IPS-15b (cell line): ENCODE data around the gene ARF1.
"Not testable (repeated sequence)": the region's sequence is repeated elsewhere in the genome, so short reads cannot be mapped to it uniquely, and the experiment has no call there.

ENCODE experiments used
- H3K27me3 ChIP-seq: one replicate; pipeline ENCODE4 v1.6.1; 2013; ENCODE audit warnings: low read length; ENCODE audit not compliant: control insufficient read depth, insufficient read depth
- H3K36me3 ChIP-seq: one replicate; pipeline ENCODE4 v1.6.1; 2013; ENCODE audit warnings: low read length; ENCODE audit not compliant: control insufficient read depth, insufficient read depth
- H3K4me1 ChIP-seq: one replicate; pipeline ENCODE4 v1.6.1; 2013; ENCODE audit warnings: mild to moderate bottlenecking, low read length; ENCODE audit not compliant: control insufficient read depth, insufficient read depth
- H3K4me3 ChIP-seq: one replicate; pipeline ENCODE4 v1.5.1; 2013; ENCODE audit warnings: low read depth, low read length
- H3K9ac ChIP-seq: one replicate; pipeline ENCODE4 v1.6.1; 2013; ENCODE audit warnings: low read depth, mild to moderate bottlenecking, low read length
- H3K9me3 ChIP-seq: one replicate; pipeline ENCODE4 v1.6.1; 2013; ENCODE audit warnings: mild to moderate bottlenecking, low read length; ENCODE audit not compliant: control insufficient read depth, insufficient read depth

ARF1 gene

GRCh38 chr1:228110556-228110955, 28.0 kb downstream of the ARF1 start:
- Histone ChIP-seq H3K36me3 (peaks cover 6% of the 10 kb centered on the region), H3K9me3 (no peaks in the 10 kb centered on the region), H3K4me3 (no peak overlapping the region), H3K9ac (no peak overlapping the region), H3K27me3 (no peaks in the 10 kb centered on the region), H3K4me1 (no peaks in the 10 kb centered on the region)

GRCh38 chr1:228111315-228111714, 28.8 kb downstream of the ARF1 start:
- H3K36me3 ChIP-seq, H3K4me3 ChIP-seq, H3K27me3 ChIP-seq, H3K9ac ChIP-seq, H3K9me3 ChIP-seq, H3K4me1 ChIP-seq: not testable (repeated sequence)

GRCh38 chr1:228112167-228112566, 29.7 kb downstream of the ARF1 start:
- H3K27me3 ChIP-seq: no peaks in the 10 kb centered on the region
- no peak overlapping the region for H3K9ac ChIP-seq
- no peak overlapping the region for H3K4me3 ChIP-seq
- H3K36me3 ChIP-seq: peaks cover 3% of the 10 kb centered on the region
- H3K9me3 ChIP-seq: no peaks in the 10 kb centered on the region
- no peaks in the 10 kb centered on the region for H3K4me1 ChIP-seq

GRCh38 chr1:228112617-228113016, 30.1 kb downstream of the ARF1 start:
- H3K4me3 ChIP-seq: no peak overlapping the region
- peaks cover under 1% of the 10 kb centered on the region for H3K36me3 ChIP-seq
- H3K4me1 ChIP-seq: no peaks in the 10 kb centered on the region
- no peaks in the 10 kb centered on the region for H3K27me3 ChIP-seq
- no peaks in the 10 kb centered on the region for H3K9me3 ChIP-seq
- H3K9ac ChIP-seq: no peak overlapping the region

- Histone ChIP-seq H3K9me3 (no peaks in the 10 kb centered on the region), H3K9ac (no peak overlapping the region), H3K27me3 (no peaks in the 10 kb centered on the region), H3K4me3 (no peak overlapping the region), H3K4me1 (no peaks in the 10 kb centered on the region), H3K36me3 (no peaks in the 10 kb centered on the region)
These were observed 32.3 kb downstream of the ARF1 start for GRCh38 chr1:228114827-228115226.

- no peak overlapping the region for H3K9ac ChIP-seq
- H3K9me3 ChIP-seq: no peaks in the 10 kb centered on the region
- H3K4me3 ChIP-seq: no peak overlapping the region
- no peaks in the 10 kb centered on the region for H3K36me3 ChIP-seq
- no peaks in the 10 kb centered on the region for H3K27me3 ChIP-seq
- H3K4me1 ChIP-seq: no peaks in the 10 kb centered on the region
These were observed 34.8 kb downstream of the ARF1 start for GRCh38 chr1:228117335-228117734.

GRCh38 chr1:228118040-228118439, 35.5 kb downstream of the ARF1 start:
- H3K9ac ChIP-seq: no peak overlapping the region
- no peaks in the 10 kb centered on the region for H3K36me3 ChIP-seq
- no peaks in the 10 kb centered on the region for H3K4me1 ChIP-seq
- H3K4me3 ChIP-seq: no peak overlapping the region
- H3K9me3 ChIP-seq: no peaks in the 10 kb centered on the region
- peaks cover 2% of the 10 kb centered on the region for H3K27me3 ChIP-seq

- H3K4me1 ChIP-seq: no peaks in the 10 kb centered on the region
- H3K27me3 ChIP-seq: peaks cover 2% of the 10 kb centered on the region
- H3K4me3 ChIP-seq: no peak overlapping the region
- no peak overlapping the region for H3K9ac ChIP-seq
- no peaks in the 10 kb centered on the region for H3K9me3 ChIP-seq
- no peaks in the 10 kb centered on the region for H3K36me3 ChIP-seq
These were observed 37.8 kb downstream of the ARF1 start for GRCh38 chr1:228120351-228120750.

GRCh38 chr1:228120857-228121489, 38.5 kb downstream of the ARF1 start:
- H3K4me3 ChIP-seq: no peak overlapping the region
- no peaks in the 10 kb centered on the region for H3K36me3 ChIP-seq
- no peaks in the 10 kb centered on the region for H3K4me1 ChIP-seq
- H3K9ac ChIP-seq: no peak overlapping the region
- peaks cover 2% of the 10 kb centered on the region for H3K27me3 ChIP-seq
- H3K9me3 ChIP-seq: no peaks in the 10 kb centered on the region

GRCh38 chr1:228122921-228123441, 40.5 kb downstream of the ARF1 start:
- Histone ChIP-seq H3K27me3 (peaks cover 2% of the 10 kb centered on the region), H3K36me3 (no peaks in the 10 kb centered on the region), H3K4me1 (no peaks in the 10 kb centered on the region), H3K9ac (no peak overlapping the region), H3K4me3 (no peak overlapping the region), H3K9me3 (no peaks in the 10 kb centered on the region)

- H3K9me3 ChIP-seq: no peaks in the 10 kb centered on the region
- H3K4me3 ChIP-seq: no peak overlapping the region
- H3K27me3 ChIP-seq: peaks cover 2% of the 10 kb centered on the region
- H3K9ac ChIP-seq: no peak overlapping the region
- no peaks in the 10 kb centered on the region for H3K36me3 ChIP-seq
- no peaks in the 10 kb centered on the region for H3K4me1 ChIP-seq
These were observed 41.0 kb downstream of the ARF1 start for GRCh38 chr1:228123505-228123904.

GRCh38 chr1:228125185-228125584, 42.7 kb downstream of the ARF1 start:
- no peaks in the 10 kb centered on the region for H3K36me3 ChIP-seq
- no peak overlapping the region for H3K9ac ChIP-seq

More at GRCh38 chr1:228125185-228125584, 42.7 kb downstream of the ARF1 start:
- Histone ChIP-seq H3K4me3 (no peak overlapping the region), H3K4me1 (no peaks in the 10 kb centered on the region), H3K9me3 (no peaks in the 10 kb centered on the region), H3K27me3 (peaks cover 5% of the 10 kb centered on the region)
